Measurements from ENCODE around the gene HDAC9.

The HDAC9 gene

DNA sequence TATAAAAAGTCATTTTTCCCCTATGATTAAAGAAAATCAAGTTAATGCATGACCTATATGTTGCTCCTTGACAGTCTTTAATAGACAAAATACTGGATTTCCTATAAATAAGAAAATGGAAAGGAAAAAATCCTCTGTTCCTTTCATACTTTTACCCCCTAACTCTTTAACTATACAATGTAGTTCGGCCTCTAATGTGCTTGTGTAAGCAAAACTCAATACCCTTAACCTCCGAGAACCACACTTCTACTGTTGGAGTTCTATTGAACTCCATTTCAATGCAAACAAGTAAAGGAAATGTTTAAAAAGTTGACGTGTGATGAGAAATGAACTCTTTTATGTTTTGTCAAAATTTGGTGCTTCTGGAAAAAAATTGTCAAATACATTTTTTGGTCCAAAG is 36.0 kb downstream of the HDAC9 start (continued):
- TF ChIP-seq ZFP37 (tag by site-specific recombination; IDR thresholded peaks at IDR 0.05) (no peak), ZNF549 (tag by site-specific recombination; IDR thresholded peaks at IDR 0.05) (no peak), ZNF561 (tag by site-specific recombination; IDR thresholded peaks at IDR 0.05; ENCODE audit: borderline replicate concordance) (no peak), HOXA7 (CRISPR knock-in tag; IDR thresholded peaks at IDR 0.05; ENCODE audit: borderline replicate concordance) (no peak), SETDB1 (IDR thresholded peaks at IDR 0.05; ENCODE audit: insufficient read length, low read length) (no peak), ZNF501 (tag by site-specific recombination; IDR thresholded peaks at IDR 0.05) (no peak), ZNF19 (tag by site-specific recombination; IDR thresholded peaks at IDR 0.05; ENCODE audit: low read depth) (no peak), ZNF768 (tag by site-specific recombination; IDR thresholded peaks at IDR 0.05) (no peak), ZNF302 (tag by site-specific recombination; IDR thresholded peaks at IDR 0.05; ENCODE audit: low read depth) (no peak), ZNF510 (tag by site-specific recombination; IDR thresholded peaks at IDR 0.05; ENCODE audit: insufficient replicate concordance) (no peak)

DNA sequence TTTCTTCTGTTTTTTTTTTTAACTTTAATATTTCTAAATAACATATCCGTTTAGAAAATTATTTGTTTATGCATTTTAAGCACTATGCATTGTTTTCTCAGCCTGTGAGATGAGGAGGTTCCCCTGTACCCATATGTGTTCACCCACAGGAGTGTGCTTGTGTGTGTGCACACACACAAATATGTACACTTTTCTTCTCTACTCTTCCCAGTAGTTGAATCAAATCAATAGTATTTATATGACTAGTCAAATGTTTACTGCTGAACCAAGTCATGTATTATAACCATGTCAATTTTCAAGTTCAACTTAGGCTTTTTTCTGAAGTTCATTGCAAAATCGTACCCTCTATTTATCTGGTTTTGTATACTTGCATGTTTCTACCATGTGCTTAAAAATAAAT is 37.3 kb downstream of the HDAC9 start:
- H3K9me3 ChIP-seq (ENCODE audit: control insufficient read depth, insufficient read depth, low read depth, low read length), result no peaks in the 10 kb centered on the region
- no peak overlapping the region for H3K4me3 ChIP-seq (ENCODE audit: low read depth, low read length)
- H3K27ac ChIP-seq (ENCODE audit: extremely low read depth, low read depth, low read length), result no peak overlapping the region
- no peaks in the 10 kb centered on the region for H3K4me1 ChIP-seq (ENCODE audit: control insufficient read depth, insufficient read depth, low read length)
- TF ChIP-seq ZNF654 (tag by site-specific recombination; IDR thresholded peaks at IDR 0.05; ENCODE audit: low read depth) (no peak), SCRT2 (tag by site-specific recombination; IDR thresholded peaks at IDR 0.05) (no peak), ZNF138 (tag by site-specific recombination; IDR thresholded peaks at IDR 0.05; ENCODE audit: borderline replicate concordance) (no peak), ZNF596 (tag by site-specific recombination; IDR thresholded peaks at IDR 0.05) (no peak), ZNF549 (tag by site-specific recombination; IDR thresholded peaks at IDR 0.05) (no peak), ZNF580 (tag by site-specific recombination; IDR thresholded peaks at IDR 0.05) (no peak), ZNF837 (tag by site-specific recombination; IDR thresholded peaks at IDR 0.05) (no peak), REST (tag by site-specific recombination; IDR thresholded peaks at IDR 0.05) (no peak), ZNF626 (tag by site-specific recombination; IDR thresholded peaks at IDR 0.05) (no peak), ZNF354C (tag by site-specific recombination; IDR thresholded peaks at IDR 0.05; ENCODE audit: borderline replicate concordance, low read depth) (no peak), ZNF239 (tag by site-specific recombination; IDR thresholded peaks at IDR 0.05) (no peak), ZNF311 (tag by site-specific recombination; IDR thresholded peaks at IDR 0.05; ENCODE audit: borderline replicate concordance) (no peak), ZNF449 (tag by site-specific recombination; IDR thresholded peaks at IDR 0.05) (no peak), ZNF660 (tag by site-specific recombination; IDR thresholded peaks at IDR 0.05) (no peak)
- POLR2A ChIA-PET, result no interaction called here
- no peaks in the 10 kb centered on the region for H3K36me3 ChIP-seq (ENCODE audit: control insufficient read depth in 2 of 2, insufficient read depth in 1 of 2, low read length in 2 of 2)
- CTCF ChIA-PET, result no interaction called here
